ENCODE measurements around the gene SLC25A19. TPM values are rescaled to one million over a fixed set of nuclear protein-coding genes. Genes with fewer than 3 reads are reported as not detected.

The SLC25A19 gene
- total and polyA plus RNA-seq, 9 of the 15 experiments (the other 6 are each of a cell fraction or from before 2014, with no cell fraction given): 33.4 to 76.6 (median 55.3) TPM

DNA sequence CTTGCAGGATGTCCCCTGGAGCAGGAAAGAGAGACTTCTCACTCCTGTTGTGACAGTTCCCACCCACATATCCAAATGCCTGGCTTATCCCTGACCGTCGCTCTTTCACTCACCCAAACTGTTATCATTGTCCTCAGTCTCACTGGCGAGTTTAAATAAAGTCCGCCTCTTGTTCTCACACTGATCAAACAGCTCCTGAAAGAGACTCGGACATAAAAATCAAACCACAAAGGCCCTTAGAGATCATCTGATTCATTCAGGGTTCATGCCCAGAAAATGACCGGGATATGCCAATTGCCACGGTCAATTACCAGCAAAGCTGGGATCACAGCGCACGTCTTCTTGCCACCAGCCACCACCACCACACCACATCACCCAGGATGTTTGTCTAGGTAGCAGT is 47.7 kb downstream of the SLC25A19 start (continued):
- TF ChIP-seq MCM2 (IDR thresholded peaks at IDR 0.05; ENCODE audit: low read depth): no peak
- TF ChIP-seq NR2F6 (CRISPR knock-in tag; IDR thresholded peaks at IDR 0.05): no peak
- TF ChIP-seq RBFOX2 (IDR thresholded peaks at IDR 0.05; ENCODE audit: low read depth, low read length): no peak
- TF ChIP-seq ZNF79 (CRISPR knock-in tag; IDR thresholded peaks at IDR 0.05; ENCODE audit: low read depth): no peak
- no peak for TF ChIP-seq ZNF507 (tag; conservative IDR thresholded peaks at IDR 0.05)
- no peak for TF ChIP-seq ZNF282 (CRISPR knock-in tag; IDR thresholded peaks at IDR 0.05)
- TF ChIP-seq NFE2 (IDR thresholded peaks at IDR 0.05; ENCODE audit: low read depth): no peak
- no peak for TF ChIP-seq DDX20 (tag; IDR thresholded peaks at IDR 0.05; ENCODE audit: low read depth)
- TF ChIP-seq ETS2 (tag; IDR thresholded peaks at IDR 0.05; ENCODE audit: borderline replicate concordance, poor library complexity, severe bottlenecking): no peak
- no peak for TF ChIP-seq ZFPM2 (CRISPR knock-in tag; IDR thresholded peaks at IDR 0.05)
- TF ChIP-seq DNMT1 (IDR thresholded peaks at IDR 0.05): no peak
- TF ChIP-seq, protein P1, sequence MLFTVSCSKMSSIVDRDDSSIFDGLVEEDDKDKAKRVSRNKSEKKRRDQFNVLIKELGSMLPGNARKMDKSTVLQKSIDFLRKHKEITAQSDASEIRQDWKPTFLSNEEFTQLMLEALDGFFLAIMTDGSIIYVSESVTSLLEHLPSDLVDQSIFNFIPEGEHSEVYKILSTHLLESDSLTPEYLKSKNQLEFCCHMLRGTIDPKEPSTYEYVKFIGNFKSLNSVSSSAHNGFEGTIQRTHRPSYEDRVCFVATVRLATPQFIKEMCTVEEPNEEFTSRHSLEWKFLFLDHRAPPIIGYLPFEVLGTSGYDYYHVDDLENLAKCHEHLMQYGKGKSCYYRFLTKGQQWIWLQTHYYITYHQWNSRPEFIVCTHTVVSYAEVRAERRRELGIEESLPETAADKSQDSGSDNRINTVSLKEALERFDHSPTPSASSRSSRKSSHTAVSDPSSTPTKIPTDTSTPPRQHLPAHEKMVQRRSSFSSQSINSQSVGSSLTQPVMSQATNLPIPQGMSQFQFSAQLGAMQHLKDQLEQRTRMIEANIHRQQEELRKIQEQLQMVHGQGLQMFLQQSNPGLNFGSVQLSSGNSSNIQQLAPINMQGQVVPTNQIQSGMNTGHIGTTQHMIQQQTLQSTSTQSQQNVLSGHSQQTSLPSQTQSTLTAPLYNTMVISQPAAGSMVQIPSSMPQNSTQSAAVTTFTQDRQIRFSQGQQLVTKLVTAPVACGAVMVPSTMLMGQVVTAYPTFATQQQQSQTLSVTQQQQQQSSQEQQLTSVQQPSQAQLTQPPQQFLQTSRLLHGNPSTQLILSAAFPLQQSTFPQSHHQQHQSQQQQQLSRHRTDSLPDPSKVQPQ (CRISPR knock-in tag; IDR thresholded peaks at IDR 0.05; ENCODE audit: borderline replicate concordance): no peak
- TF ChIP-seq, protein P2, sequence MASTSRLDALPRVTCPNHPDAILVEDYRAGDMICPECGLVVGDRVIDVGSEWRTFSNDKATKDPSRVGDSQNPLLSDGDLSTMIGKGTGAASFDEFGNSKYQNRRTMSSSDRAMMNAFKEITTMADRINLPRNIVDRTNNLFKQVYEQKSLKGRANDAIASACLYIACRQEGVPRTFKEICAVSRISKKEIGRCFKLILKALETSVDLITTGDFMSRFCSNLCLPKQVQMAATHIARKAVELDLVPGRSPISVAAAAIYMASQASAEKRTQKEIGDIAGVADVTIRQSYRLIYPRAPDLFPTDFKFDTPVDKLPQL (IDR thresholded peaks at IDR 0.05; ENCODE audit: extremely low read depth, insufficient read length): no peak
